ACC112 (cell line): ENCODE measurements around the gene OXGR1.
"Not testable (repeated sequence)": the region's sequence is repeated elsewhere in the genome, so short reads cannot be mapped to it uniquely, and the experiment has no call there.

ENCODE experiments used
- H2AFZ ChIP-seq: fragments of 200-600 bp; sonication (generic); one replicate; pipeline ENCODE4 v1.6.0; 2017; ENCODE audit warnings: antibody characterized with exemption, low read length; ENCODE audit not compliant: unreplicated experiment
- H3K27ac ChIP-seq: fragments of 200-600 bp; sonication (generic); 2 replicates; pipeline ENCODE4 v1.5.1; 2014; ENCODE audit warnings: low read depth, mild to moderate bottlenecking, antibody characterized with exemption, low read length, moderate library complexity
- H3K27me3 ChIP-seq: fragments of 200-600 bp; sonication (generic); 2 replicates; pipeline ENCODE4 v1.6.1; 2014; ENCODE audit warnings: mild to moderate bottlenecking, antibody characterized with exemption, low read length, moderate library complexity, mixed read lengths; ENCODE audit not compliant: insufficient read depth
- H3K36me3 ChIP-seq: fragments of 200-600 bp; sonication (generic); 2 replicates; pipeline ENCODE4 v1.6.1; 2016; ENCODE audit warnings: mild to moderate bottlenecking, antibody characterized with exemption, low read length, moderate library complexity, mixed read lengths; ENCODE audit not compliant: insufficient read depth
- H3K4me1 ChIP-seq: fragments of 200-600 bp; sonication (generic); one replicate; pipeline ENCODE4 v1.6.1; 2016; ENCODE audit warnings: low read length, mixed read lengths; ENCODE audit not compliant: insufficient read depth, unreplicated experiment, control insufficient read depth
- H3K4me3 ChIP-seq: fragments of 200-600 bp; sonication (generic); 2 replicates; pipeline ENCODE4 v1.5.1; 2014; ENCODE audit warnings: mild to moderate bottlenecking, low read depth, low read length
- H3K79me2 ChIP-seq: fragments of 200-600 bp; sonication (generic); one replicate; pipeline ENCODE4 v1.6.0; 2016; ENCODE audit warnings: low read length; ENCODE audit not compliant: control insufficient read depth, unreplicated experiment, insufficient read depth

OXGR1 gene

GRCh38 chr13:96994017-96994857 lies at the start of gene OXGR1:
Gene OXGR1 (minus strand): TSS chr13:96994476. CDS start chr13:96987759, 6,717 bp downstream.
- H3K36me3 ChIP-seq: no peaks in the 10 kb centered on the region
- peaks cover 79% of the 10 kb centered on the region for H3K27me3 ChIP-seq
- no peak within 1 kb of the TSS for H3K27ac ChIP-seq
- H3K79me2 ChIP-seq: no peaks in the 10 kb centered on the region
- no peaks in the 10 kb centered on the region for H3K4me1 ChIP-seq
- H3K4me3 ChIP-seq: peak within 1 kb of the TSS; percentile 77
- peak within 1 kb of the TSS; percentile 40 for H2AFZ ChIP-seq

GRCh38 chr13:97043302-97043701 lies 49.0 kb upstream of the OXGR1 start:
- Histone ChIP-seq H3K27me3 (no peaks in the 10 kb centered on the region), H2AFZ (peak overlapping the region; percentile 63), H3K27ac (peak overlapping the region; percentile 41), H3K36me3 (no peaks in the 10 kb centered on the region), H3K4me3 (no peak overlapping the region), H3K4me1 (peaks cover 15% of the 10 kb centered on the region), H3K79me2 (no peaks in the 10 kb centered on the region)

GRCh38 chr13:97030705-97031452 lies 36.6 kb upstream of the OXGR1 start:
- no peak overlapping the region for H3K27ac ChIP-seq
- H3K4me3 ChIP-seq: no peak overlapping the region
- H3K79me2 ChIP-seq: no peaks in the 10 kb centered on the region
- no peaks in the 10 kb centered on the region for H3K36me3 ChIP-seq
- H3K4me1 ChIP-seq: peaks cover 8% of the 10 kb centered on the region
- H2AFZ ChIP-seq: no peak overlapping the region
- H3K27me3 ChIP-seq: no peaks in the 10 kb centered on the region

- Histone ChIP-seq H3K79me2 (no peaks in the 10 kb centered on the region), H3K36me3 (no peaks in the 10 kb centered on the region), H3K27ac (no peak overlapping the region), H3K4me1 (peaks cover 8% of the 10 kb centered on the region), H3K4me3 (no peak overlapping the region), H2AFZ (peak overlapping the region; percentile 54), H3K27me3 (no peaks in the 10 kb centered on the region)
Observed at GRCh38 chr13:97028441-97029299, 34.4 kb upstream of the OXGR1 start.

GRCh38 chr13:97027162-97027554 lies 32.9 kb upstream of the OXGR1 start:
- no peaks in the 10 kb centered on the region for H3K79me2 ChIP-seq
- H3K4me3 ChIP-seq: no peak overlapping the region
- no peak overlapping the region for H3K27ac ChIP-seq
- H3K36me3 ChIP-seq: no peaks in the 10 kb centered on the region
- no peak overlapping the region for H2AFZ ChIP-seq
- H3K4me1 ChIP-seq: peaks cover 8% of the 10 kb centered on the region
- no peaks in the 10 kb centered on the region for H3K27me3 ChIP-seq

GRCh38 chr13:97026531-97027161 lies 32.4 kb upstream of the OXGR1 start:
- Histone ChIP-seq H3K4me3 (no peak overlapping the region), H3K79me2 (no peaks in the 10 kb centered on the region), H3K4me1 (peaks cover 8% of the 10 kb centered on the region), H3K27ac (no peak overlapping the region), H3K36me3 (no peaks in the 10 kb centered on the region), H3K27me3 (no peaks in the 10 kb centered on the region), H2AFZ (no peak overlapping the region)

GRCh38 chr13:97023812-97024211 lies 29.5 kb upstream of the OXGR1 start:
- H3K4me3 ChIP-seq, H3K79me2 ChIP-seq, H3K27ac ChIP-seq, H3K4me1 ChIP-seq, H3K36me3 ChIP-seq, H2AFZ ChIP-seq: not testable (repeated sequence)
- peaks cover 14% of the 10 kb centered on the region; the same call in 1 of the 2 replicates for H3K27me3 ChIP-seq

GRCh38 chr13:97023117-97023516 lies 28.8 kb upstream of the OXGR1 start:
- H3K36me3 ChIP-seq: no peaks in the 10 kb centered on the region
- H3K79me2 ChIP-seq: no peaks in the 10 kb centered on the region
- peaks cover 8% of the 10 kb centered on the region for H3K4me1 ChIP-seq
- H3K27me3 ChIP-seq: peaks cover 14% of the 10 kb centered on the region; the same call in 1 of the 2 replicates
- H3K27ac ChIP-seq: no peak overlapping the region
- no peak overlapping the region for H3K4me3 ChIP-seq
- H2AFZ ChIP-seq: no peak overlapping the region

GRCh38 chr13:97021241-97021640 lies 27.0 kb upstream of the OXGR1 start:
- Histone ChIP-seq H3K79me2 (no peaks in the 10 kb centered on the region), H3K4me3 (no peak overlapping the region), H3K27ac (no peak overlapping the region), H3K27me3 (peaks cover 14% of the 10 kb centered on the region; the same call in 1 of the 2 replicates), H3K36me3 (no peaks in the 10 kb centered on the region), H2AFZ (no peak overlapping the region), H3K4me1 (no peaks in the 10 kb centered on the region)

- H2AFZ ChIP-seq: no peak overlapping the region
- H3K36me3 ChIP-seq: no peaks in the 10 kb centered on the region
- H3K27me3 ChIP-seq: peaks cover 14% of the 10 kb centered on the region; the same call in 1 of the 2 replicates
- H3K79me2 ChIP-seq: no peaks in the 10 kb centered on the region
- H3K27ac ChIP-seq: no peak overlapping the region
- H3K4me3 ChIP-seq: no peak overlapping the region
- no peaks in the 10 kb centered on the region for H3K4me1 ChIP-seq
Observed at GRCh38 chr13:97020689-97021240, 26.5 kb upstream of the OXGR1 start.
